Activated T-cell treated with anti-CD3 and anti-CD28 coated beads for 4 hours (primary cell): ENCODE measurements around the gene BRINP3.

ENCODE experiments used
- DNase-seq: peaks from one replicate; pipeline ENCODE4 v3.0.0-alpha.2; 2020

Gene BRINP3

GRCh38 chr1:190312763-190313162, 164.9 kb downstream of the BRINP3 start:
- no peak for DNase-seq

- no peak for DNase-seq
These were observed 174.2 kb downstream of the BRINP3 start for GRCh38 chr1:190303501-190303900.

GRCh38 chr1:190296453-190296852, 181.2 kb downstream of the BRINP3 start:
- no peak for DNase-seq

- DNase-seq, result no peak
These were observed 187.8 kb downstream of the BRINP3 start for GRCh38 chr1:190289897-190290296.

- DNase-seq, result no peak
These were observed 191.6 kb downstream of the BRINP3 start for GRCh38 chr1:190286111-190286510.

- no peak for DNase-seq
These were observed 200.6 kb downstream of the BRINP3 start for GRCh38 chr1:190277107-190277506.

- DNase-seq, result no peak
These were observed 202.9 kb downstream of the BRINP3 start for GRCh38 chr1:190274721-190275120.

GRCh38 chr1:190273161-190273560, 204.5 kb downstream of the BRINP3 start:
- DNase-seq, result no peak

- DNase-seq, result no peak
These were observed 215.1 kb downstream of the BRINP3 start for GRCh38 chr1:190262538-190262937.

- DNase-seq, result no peak
These were observed 218.2 kb downstream of the BRINP3 start for GRCh38 chr1:190259424-190259823.

- DNase-seq, result no peak
These were observed 219.7 kb downstream of the BRINP3 start for GRCh38 chr1:190258003-190258402.

- DNase-seq, result no peak
These were observed 225.6 kb downstream of the BRINP3 start for GRCh38 chr1:190252046-190252445.

GRCh38 chr1:190250368-190250767, 227.3 kb downstream of the BRINP3 start:
- DNase-seq, result no peak

GRCh38 chr1:190244406-190244805, 233.3 kb downstream of the BRINP3 start:
- no peak for DNase-seq

- no peak for DNase-seq
These were observed 234.6 kb downstream of the BRINP3 start for GRCh38 chr1:190243056-190243455.

GRCh38 chr1:190226006-190226405, 251.7 kb downstream of the BRINP3 start:
- DNase-seq, result no peak

- no peak for DNase-seq
These were observed 265.2 kb downstream of the BRINP3 start for GRCh38 chr1:190212450-190212849.

- DNase-seq, result no peak
These were observed 269.9 kb downstream of the BRINP3 start for GRCh38 chr1:190207733-190208132.

- no peak for DNase-seq
These were observed 272.0 kb downstream of the BRINP3 start for GRCh38 chr1:190205713-190206112.

- DNase-seq, result no peak
These were observed 281.6 kb downstream of the BRINP3 start for GRCh38 chr1:190196020-190196419.

- no peak for DNase-seq
These were observed 284.1 kb downstream of the BRINP3 start for GRCh38 chr1:190193508-190194115.

GRCh38 chr1:190192627-190193026, 285.0 kb downstream of the BRINP3 start:
- no peak for DNase-seq

- DNase-seq, result no peak
These were observed 294.1 kb downstream of the BRINP3 start for GRCh38 chr1:190183588-190183987.

GRCh38 chr1:190179817-190180216, 297.8 kb downstream of the BRINP3 start:
- no peak for DNase-seq

GRCh38 chr1:190178827-190179226, 298.8 kb downstream of the BRINP3 start:
- DNase-seq, result no peak

- no peak for DNase-seq
These were observed 300.1 kb downstream of the BRINP3 start for GRCh38 chr1:190177555-190177954.
